Tibial nerve (tissue), 4 donors: ENCODE measurements around the gene CDH4. TPM values are rescaled to one million over a fixed set of nuclear protein-coding genes. Genes with fewer than 3 reads are reported as not detected.

Experiments used
- DNase-seq, 2 donors: peaks; one replicate each; pipeline ENCODE4 v3.0.0-alpha.2; 2019; ENCODE audit warnings: low spot score in 2 of 2
- H3K27ac ChIP-seq, 4 donors: fragments of 200-600 bp; sonication (generic) in 3 of 4; one replicate each; pipeline ENCODE4 v1.5.1; 2017 to 2019; ENCODE audit warnings: mild to moderate bottlenecking in 1 of 4
- H3K27me3 ChIP-seq, 2 donors: fragments of 200-600 bp; sonication (generic) in 1 of 2; one replicate each; pipeline versions ENCODE4 v1.5.1 to v1.6.0; 2017 to 2019
- H3K36me3 ChIP-seq, 3 donors: fragments of 200-600 bp; sonication (generic); one replicate each; pipeline ENCODE4 v1.5.1; 2018 to 2019
- H3K4me1 ChIP-seq, 4 donors: fragments of 200-600 bp; sonication (generic) in 3 of 4; one replicate each; pipeline ENCODE4 v1.5.1; 2017 to 2019
- H3K4me3 ChIP-seq, 4 donors: fragments of 200-600 bp; sonication (generic) in 3 of 4; one replicate each; pipeline ENCODE4 v1.5.1; 2017 to 2019; ENCODE audit warnings: mild to moderate bottlenecking in 1 of 4, moderate library complexity in 1 of 4
- H3K9me3 ChIP-seq, 4 donors: fragments of 200-600 bp; sonication (generic) in 3 of 4; one replicate each; pipeline ENCODE4 v1.5.1; 2017 to 2019
- EP300 ChIP-seq, 2 donors: sonication (generic); formaldehyde crosslinking; IDR thresholded peaks; one replicate each; pipeline ENCODE4 v1.6.1; 2017; ENCODE audit warnings: antibody characterized with exemption in 2 of 2, mild to moderate bottlenecking in 1 of 2
- POLR2A ChIP-seq, 2 donors: fragments of 450-650 bp; IDR thresholded peaks; one replicate each; pipeline ENCODE4 v1.6.1; 2017; ENCODE audit warnings: antibody characterized with exemption in 2 of 2, mild to moderate bottlenecking in 2 of 2, moderate library complexity in 2 of 2
- WGBS, 2 donors: methylation state at CpG; one replicate each; pipeline ENCODE4 v1.1.5; 2018; 5-methylcytosine and 5-hydroxymethylcytosine counted together
- total RNA-seq, 4 donors: library from RNA; depleted of rRNA; stranded (reverse); fragments of >200 nt; gene quantifications; one replicate each; pipeline ENCODE4 v1.1.0, GENCODE V29; 2016
- TF ChIP-seq, protein P1 (sequence below), 5 experiments: fragments of 200-600 bp in 3 of 5; fragments of 450-650 bp in 2 of 5; sonication (generic) in 3 of 5; IDR thresholded peaks; one replicate each; pipeline ENCODE4 v1.5.1; 2016 to 2019; ENCODE audit warnings: antibody characterized with exemption in 5 of 5, mild to moderate bottlenecking in 3 of 5, moderate library complexity in 2 of 5

Gene CDH4
- total RNA-seq, 4 donors from 2014 or later, result 0.78 to 2.3 (median 1.0) TPM

DNA sequence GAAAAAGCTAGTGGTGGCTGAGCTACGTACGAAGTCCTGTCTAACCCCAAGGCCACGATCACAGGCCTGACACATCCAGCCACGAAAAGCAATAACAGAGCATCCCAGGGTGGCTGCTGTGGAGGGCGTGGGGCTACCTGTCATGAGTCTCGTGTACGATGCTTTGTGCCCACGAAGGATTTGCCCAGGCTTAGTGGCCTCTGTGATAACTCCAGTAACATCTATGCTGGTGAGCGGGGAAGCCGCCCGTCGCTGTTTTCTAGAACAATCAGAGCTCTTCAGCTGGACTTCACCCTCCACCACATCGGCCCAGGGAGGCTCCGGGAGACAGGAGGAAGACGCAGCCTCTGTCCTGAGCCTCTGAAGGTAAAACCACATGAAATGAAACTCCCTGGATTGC, 563.1 kb downstream of the CDH4 start:
- 88 to 89% methylated on average over 14 to 15 of the region's 15 CpGs for WGBS, 2 donors
- Histone ChIP-seq H3K27ac (no peak overlapping the region), H3K36me3 (no peaks in the 10 kb centered on the region), H3K4me1 (no peaks in the 10 kb centered on the region), H3K9me3 (no peaks in the 10 kb centered on the region), H3K4me3 (no peak overlapping the region), H3K27me3 (no peaks in the 10 kb centered on the region)
- TF ChIP-seq POLR2A (IDR thresholded peaks at IDR 0.05) (no peak), EP300 (IDR thresholded peaks at IDR 0.05) (no peak)
- TF ChIP-seq, protein P1, sequence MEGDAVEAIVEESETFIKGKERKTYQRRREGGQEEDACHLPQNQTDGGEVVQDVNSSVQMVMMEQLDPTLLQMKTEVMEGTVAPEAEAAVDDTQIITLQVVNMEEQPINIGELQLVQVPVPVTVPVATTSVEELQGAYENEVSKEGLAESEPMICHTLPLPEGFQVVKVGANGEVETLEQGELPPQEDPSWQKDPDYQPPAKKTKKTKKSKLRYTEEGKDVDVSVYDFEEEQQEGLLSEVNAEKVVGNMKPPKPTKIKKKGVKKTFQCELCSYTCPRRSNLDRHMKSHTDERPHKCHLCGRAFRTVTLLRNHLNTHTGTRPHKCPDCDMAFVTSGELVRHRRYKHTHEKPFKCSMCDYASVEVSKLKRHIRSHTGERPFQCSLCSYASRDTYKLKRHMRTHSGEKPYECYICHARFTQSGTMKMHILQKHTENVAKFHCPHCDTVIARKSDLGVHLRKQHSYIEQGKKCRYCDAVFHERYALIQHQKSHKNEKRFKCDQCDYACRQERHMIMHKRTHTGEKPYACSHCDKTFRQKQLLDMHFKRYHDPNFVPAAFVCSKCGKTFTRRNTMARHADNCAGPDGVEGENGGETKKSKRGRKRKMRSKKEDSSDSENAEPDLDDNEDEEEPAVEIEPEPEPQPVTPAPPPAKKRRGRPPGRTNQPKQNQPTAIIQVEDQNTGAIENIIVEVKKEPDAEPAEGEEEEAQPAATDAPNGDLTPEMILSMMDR (IDR thresholded peaks at IDR 0.05), result no peak
- DNase-seq, result no peak

DNA sequence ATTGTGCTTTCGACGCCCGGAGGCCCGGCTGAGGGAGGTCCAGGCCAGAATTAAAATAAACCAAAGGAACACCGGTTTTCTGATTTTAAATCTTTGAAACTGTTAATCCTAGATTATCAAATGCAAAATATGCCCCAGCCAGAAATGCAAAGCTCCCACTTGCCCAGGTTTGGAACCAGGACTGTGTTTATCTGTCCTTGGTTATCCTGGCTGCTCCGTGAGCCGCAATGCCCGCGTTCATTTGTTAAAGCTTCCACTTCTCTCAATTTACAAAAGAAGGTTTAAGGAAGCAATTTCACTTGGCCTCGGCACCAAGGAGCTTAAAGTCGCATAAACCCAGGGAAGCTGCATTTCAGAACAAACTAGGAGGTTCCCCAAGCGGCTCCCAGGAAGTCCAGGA, 563.6 kb downstream of the CDH4 start:
- WGBS, 2 donors, result 84 to 88% methylated on average over 12 of the region's 12 CpGs
- Histone ChIP-seq H3K27ac (no peak overlapping the region), H3K9me3 (no peaks in the 10 kb centered on the region), H3K27me3 (no peaks in the 10 kb centered on the region), H3K36me3 (no peaks in the 10 kb centered on the region), H3K4me3 (no peak overlapping the region), H3K4me1 (no peaks in the 10 kb centered on the region)
- no peak for DNase-seq
- TF ChIP-seq, protein P1 (IDR thresholded peaks at IDR 0.05), result no peak
- TF ChIP-seq EP300 (IDR thresholded peaks at IDR 0.05) (no peak), POLR2A (IDR thresholded peaks at IDR 0.05) (no peak)

DNA sequence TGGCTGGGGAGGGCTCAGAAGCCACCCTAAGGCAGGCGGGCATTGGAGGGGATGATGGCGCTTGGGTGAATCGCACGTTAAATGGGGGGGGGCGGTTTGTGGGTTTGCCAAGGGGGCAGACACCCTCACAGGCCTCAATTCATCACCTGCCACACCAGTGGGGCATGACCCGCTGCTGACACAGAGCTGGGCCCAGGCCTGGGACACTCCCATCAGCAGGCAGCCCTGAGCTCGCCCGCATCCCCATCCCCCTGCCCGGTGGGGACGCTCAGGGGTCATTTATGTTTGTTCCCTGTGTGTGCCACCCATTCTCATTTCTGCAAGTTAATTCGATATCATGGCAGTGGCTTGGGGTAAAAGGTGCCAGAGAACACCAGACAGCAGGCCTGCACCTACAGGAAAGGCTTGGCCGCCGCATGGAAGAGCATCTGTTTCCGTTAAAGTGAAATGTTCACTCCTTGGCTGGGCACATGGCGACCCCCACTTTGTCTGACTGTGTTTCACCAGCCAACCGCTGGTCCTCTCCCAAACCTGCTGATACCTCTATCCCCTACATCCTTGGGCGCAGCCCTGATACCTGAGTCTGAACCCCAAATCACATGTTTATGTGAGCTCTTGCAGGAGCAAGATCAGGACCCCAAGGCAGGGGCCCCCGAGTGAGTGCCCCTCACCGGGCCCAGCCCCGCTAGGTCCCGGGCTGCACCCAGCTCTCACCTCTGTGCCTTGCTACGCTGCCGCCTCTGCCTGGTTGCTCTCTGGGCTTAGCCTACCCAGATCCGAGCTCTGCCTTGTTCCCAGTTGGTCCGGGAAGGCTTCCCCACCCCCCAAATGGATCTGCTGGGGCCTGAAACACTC, 564.8 kb downstream of the CDH4 start:
- WGBS, 2 donors, result 80 to 88% methylated on average over 24 to 25 of the region's 25 CpGs
- DNase-seq, result no peak
- Histone ChIP-seq H3K27me3 (no peaks in the 10 kb centered on the region), H3K36me3 (no peaks in the 10 kb centered on the region), H3K4me3 (no peak overlapping the region), H3K4me1 (no peaks in the 10 kb centered on the region), H3K9me3 (no peaks in the 10 kb centered on the region), H3K27ac (no peak overlapping the region)
- TF ChIP-seq, protein P1 (IDR thresholded peaks at IDR 0.05), result no peak
- TF ChIP-seq EP300 (IDR thresholded peaks at IDR 0.05) (no peak), POLR2A (IDR thresholded peaks at IDR 0.05) (no peak)

DNA sequence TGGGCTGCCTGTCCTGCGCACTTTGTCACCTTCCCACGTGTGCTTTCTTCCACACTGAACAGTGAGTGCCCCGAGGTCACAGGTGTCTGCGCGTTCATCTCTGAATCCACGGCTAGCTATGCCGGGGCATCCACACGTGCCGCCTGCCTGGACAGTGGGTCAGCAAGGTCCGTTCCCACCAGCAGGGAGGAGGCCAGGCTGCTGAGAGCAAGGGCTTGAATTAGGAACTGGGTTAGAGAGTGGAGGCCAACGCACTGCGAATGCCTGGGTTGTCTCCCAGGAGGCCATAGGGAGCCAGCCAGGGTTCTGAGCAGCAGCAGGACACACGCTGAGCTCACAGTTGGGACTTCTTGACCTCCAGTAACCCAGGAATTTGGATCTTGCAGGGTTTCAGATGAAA, 565.5 kb downstream of the CDH4 start:
- WGBS, 2 donors, result 70 to 84% methylated on average over 13 of the region's 13 CpGs
- Histone ChIP-seq H3K36me3 (no peaks in the 10 kb centered on the region), H3K4me3 (no peak overlapping the region), H3K27ac (no peak overlapping the region), H3K9me3 (no peaks in the 10 kb centered on the region), H3K27me3 (no peaks in the 10 kb centered on the region), H3K4me1 (no peaks in the 10 kb centered on the region)
- TF ChIP-seq, protein P1 (IDR thresholded peaks at IDR 0.05), result no peak
- TF ChIP-seq POLR2A (IDR thresholded peaks at IDR 0.05) (no peak), EP300 (IDR thresholded peaks at IDR 0.05) (no peak)
- DNase-seq, result no peak

DNA sequence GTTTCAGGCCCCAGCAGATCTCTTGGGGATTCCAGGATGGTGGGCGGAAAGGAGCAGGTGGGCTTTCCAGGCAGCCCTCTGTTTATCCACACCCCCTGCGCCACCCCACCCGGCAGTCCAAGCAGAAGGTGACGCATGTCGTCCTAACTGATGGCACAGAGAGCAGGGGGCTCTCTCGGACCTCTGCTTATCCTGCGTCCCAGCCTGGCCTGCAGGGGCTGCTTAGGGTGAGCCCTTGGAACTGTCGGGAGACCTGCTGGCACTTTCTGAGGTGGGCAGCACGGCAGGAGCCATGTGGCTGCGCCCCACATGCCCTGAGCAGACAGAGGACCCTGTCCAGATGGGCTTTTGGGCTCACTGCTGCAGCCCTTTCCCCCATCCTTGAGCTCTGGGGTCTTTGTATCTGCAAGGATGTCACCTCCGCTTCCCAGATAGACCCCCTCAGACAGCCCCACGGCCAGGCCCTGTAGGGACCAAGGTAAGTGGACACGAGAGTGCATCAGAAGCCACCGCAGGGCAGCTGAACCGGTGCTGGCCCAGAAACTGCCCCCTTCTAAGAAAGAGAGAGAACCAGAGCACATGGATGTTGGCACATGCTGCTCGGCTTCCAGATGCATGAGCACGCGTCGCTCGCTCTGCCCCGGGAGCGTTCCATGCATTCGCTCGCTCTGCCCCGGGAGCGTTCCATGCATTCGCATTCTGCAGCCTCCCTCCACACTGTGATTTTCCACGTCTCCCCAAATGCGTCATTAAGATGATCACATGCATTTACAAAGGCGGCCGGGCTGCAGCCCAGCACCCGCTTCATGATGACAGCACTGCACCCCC, 566.9 kb downstream of the CDH4 start:
- no peaks in the 10 kb centered on the region for H3K27me3 ChIP-seq
- whole genome bisulfite sequencing, 2 donors, result 89 to 92% methylated on average over 29 to 30 of the region's 32 CpGs
- no peaks in the 10 kb centered on the region for H3K4me1 ChIP-seq
- TF ChIP-seq EP300 (IDR thresholded peaks at IDR 0.05), result no peak
- no peak for TF ChIP-seq POLR2A (IDR thresholded peaks at IDR 0.05)
- TF ChIP-seq, protein P1 (IDR thresholded peaks at IDR 0.05), result no peak
- H3K9me3 ChIP-seq, result no peaks in the 10 kb centered on the region
- no peak for DNase-seq
- H3K27ac ChIP-seq, result no peak overlapping the region
- H3K36me3 ChIP-seq, result no peaks in the 10 kb centered on the region
- H3K4me3 ChIP-seq, result no peak overlapping the region
